IMR-90 (cell line): Measurements from ENCODE around the gene DSCAM.

ENCODE experiments used
- CHD1 ChIP-seq: IDR thresholded peaks from 2 replicates; pipeline ENCODE4 v1.6.1; 2012; ENCODE audit warnings: low read depth, low read length, improper control_type of control experiment
- POLR2A ChIP-seq: IDR thresholded peaks from 2 replicates; pipeline ENCODE4 v1.6.1; 2012; ENCODE audit warnings: mild to moderate bottlenecking, low read depth, low read length
- RAD21 ChIP-seq: IDR thresholded peaks from 2 replicates; pipeline ENCODE4 v1.6.1; 2012; ENCODE audit warnings: low read length, improper control_type of control experiment
- USF2 ChIP-seq: fragments of 150-350 bp; IDR thresholded peaks from 2 replicates; pipeline ENCODE4 v1.6.1; 2017; ENCODE audit warnings: mild to moderate bottlenecking, antibody characterized with exemption, low read length, low read depth
- TF ChIP-seq, protein P1 (sequence below): conservative IDR thresholded peaks from 2 replicates; pipeline ENCODE4 v1.5.1; 2012; ENCODE audit warnings: mild to moderate bottlenecking, low read depth, low read length, improper control_type of control experiment

DNA sequence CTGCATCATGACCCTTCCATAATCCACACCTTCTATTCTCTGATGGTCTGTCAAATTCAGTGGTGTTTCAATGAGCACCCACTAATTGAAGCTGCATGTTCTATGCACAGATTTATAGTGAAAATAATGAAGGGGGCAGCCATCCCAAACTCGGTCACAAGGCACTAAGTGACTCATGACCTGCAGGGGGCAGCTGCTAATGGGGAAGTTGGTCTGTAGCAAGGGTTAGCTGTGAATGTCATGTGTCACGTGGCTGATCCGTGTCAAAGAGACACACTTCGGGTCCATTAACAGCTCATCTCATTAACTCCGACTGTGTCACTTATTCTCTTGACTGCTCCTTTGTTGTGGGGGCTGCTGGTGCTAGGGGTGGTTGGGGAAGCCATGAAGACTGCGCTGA, 673.1 kb downstream of the DSCAM start:
- TF ChIP-seq, protein P1, sequence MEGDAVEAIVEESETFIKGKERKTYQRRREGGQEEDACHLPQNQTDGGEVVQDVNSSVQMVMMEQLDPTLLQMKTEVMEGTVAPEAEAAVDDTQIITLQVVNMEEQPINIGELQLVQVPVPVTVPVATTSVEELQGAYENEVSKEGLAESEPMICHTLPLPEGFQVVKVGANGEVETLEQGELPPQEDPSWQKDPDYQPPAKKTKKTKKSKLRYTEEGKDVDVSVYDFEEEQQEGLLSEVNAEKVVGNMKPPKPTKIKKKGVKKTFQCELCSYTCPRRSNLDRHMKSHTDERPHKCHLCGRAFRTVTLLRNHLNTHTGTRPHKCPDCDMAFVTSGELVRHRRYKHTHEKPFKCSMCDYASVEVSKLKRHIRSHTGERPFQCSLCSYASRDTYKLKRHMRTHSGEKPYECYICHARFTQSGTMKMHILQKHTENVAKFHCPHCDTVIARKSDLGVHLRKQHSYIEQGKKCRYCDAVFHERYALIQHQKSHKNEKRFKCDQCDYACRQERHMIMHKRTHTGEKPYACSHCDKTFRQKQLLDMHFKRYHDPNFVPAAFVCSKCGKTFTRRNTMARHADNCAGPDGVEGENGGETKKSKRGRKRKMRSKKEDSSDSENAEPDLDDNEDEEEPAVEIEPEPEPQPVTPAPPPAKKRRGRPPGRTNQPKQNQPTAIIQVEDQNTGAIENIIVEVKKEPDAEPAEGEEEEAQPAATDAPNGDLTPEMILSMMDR = no peak
- TF ChIP-seq USF2 (no peak), CHD1 (no peak), RAD21 (no peak), POLR2A (no peak)
